GM12878 (cell line): ENCODE measurements around the gene ZNF771. TPM values are rescaled to one million over a fixed set of nuclear protein-coding genes. Genes with fewer than 3 reads are reported as not detected.

ENCODE experiments used
- ATF2 ChIP-seq: IDR thresholded peaks from 2 replicates; pipeline ENCODE4 v1.6.1; 2012; ENCODE audit warnings: low read length, inconsistent platforms
- BCL3 ChIP-seq: IDR thresholded peaks from 2 replicates; pipeline ENCODE4 v1.6.1; 2011; ENCODE audit warnings: borderline replicate concordance, low read depth, mild to moderate bottlenecking, moderate library complexity, low read length; ENCODE audit not compliant: insufficient read depth, poor library complexity, severe bottlenecking
- CREM ChIP-seq: IDR thresholded peaks from 2 replicates; pipeline ENCODE4 v1.6.1; 2014; ENCODE audit warnings: antibody characterized with exemption, low read depth
- DPF2 ChIP-seq: fragments of 450-650 bp; IDR thresholded peaks from 2 replicates; pipeline ENCODE4 v1.6.1; 2017; ENCODE audit warnings: mild to moderate bottlenecking
- E2F8 ChIP-seq: fragments of 450-650 bp; IDR thresholded peaks from 2 replicates; pipeline ENCODE4 v1.6.1; 2018; ENCODE audit warnings: mild to moderate bottlenecking, low read depth, moderate library complexity; ENCODE audit not compliant: partially characterized antibody
- E4F1 ChIP-seq: fragments of 450-650 bp; IDR thresholded peaks from 2 replicates; pipeline ENCODE4 v1.6.1; 2018; ENCODE audit warnings: borderline replicate concordance, mild to moderate bottlenecking; ENCODE audit not compliant: partially characterized antibody
- ESRRA ChIP-seq: IDR thresholded peaks from 2 replicates; pipeline ENCODE4 v1.6.1; 2012; ENCODE audit warnings: mild to moderate bottlenecking, low read length, improper control_type of control experiment
- HCFC1 ChIP-seq: fragments of 150-350 bp; IDR thresholded peaks from 2 replicates; pipeline ENCODE4 v1.6.1; 2014; ENCODE audit warnings: low read length
- JUND ChIP-seq: IDR thresholded peaks from 2 replicates; pipeline ENCODE4 v1.6.1; 2012; ENCODE audit warnings: low read depth, mild to moderate bottlenecking, low read length, improper control_type of control experiment, moderate library complexity
- REST ChIP-seq: IDR thresholded peaks from 2 replicates; pipeline ENCODE4 v1.6.1; 2012; ENCODE audit warnings: mild to moderate bottlenecking, low read depth, low read length
- SIX5 ChIP-seq: IDR thresholded peaks from 2 replicates; pipeline ENCODE4 v1.6.1; 2011; ENCODE audit warnings: mild to moderate bottlenecking, low read depth, low read length, moderate library complexity; ENCODE audit not compliant: severe bottlenecking
- STAT3 ChIP-seq: IDR thresholded peaks from 2 replicates; pipeline ENCODE4 v1.6.1; 2011; ENCODE audit warnings: low read depth, low read length, improper control_type of control experiment
- SUPT20H ChIP-seq: IDR thresholded peaks from 2 replicates; pipeline ENCODE4 v1.6.1; 2011; ENCODE audit warnings: low read depth, mild to moderate bottlenecking, low read length, moderate library complexity, borderline replicate concordance; ENCODE audit not compliant: control insufficient read depth
- SUZ12 ChIP-seq: fragments of 200-600 bp; sonication (generic); IDR thresholded peaks from one replicate; pipeline ENCODE4 v1.6.1; 2018; ENCODE audit warnings: antibody characterized with exemption, mild to moderate bottlenecking; ENCODE audit not compliant: unreplicated experiment
- TCF7 ChIP-seq: IDR thresholded peaks from 2 replicates; pipeline ENCODE4 v1.6.1; 2014; ENCODE audit warnings: antibody characterized with exemption, borderline replicate concordance
- YBX1 ChIP-seq: fragments of 450-650 bp; IDR thresholded peaks from 2 replicates; pipeline ENCODE4 v1.6.1; 2016; ENCODE audit warnings: antibody characterized with exemption
- ZNF622 ChIP-seq: fragments of 450-650 bp; IDR thresholded peaks from 2 replicates; pipeline ENCODE4 v1.6.1; 2017; ENCODE audit warnings: mild to moderate bottlenecking, inconsistent platforms
- polyA plus RNA-seq, 11 experiments: library from polyadenylated mRNA; depleted of rRNA in 4 of 11; unstranded in 6 of 11; stranded (reverse) in 5 of 11; fragments of >200 nt; fragmentation: Nextera tagmentation in 4 of 11; fragmentation: Illumina TruSeq in 1 of 11; extraction: Ambion mirVana in 4 of 11; extraction: Trizol in 1 of 11; gene quantifications; 1 replicate in 1 of 11; 2 replicates in 10 of 11; pipeline versions ENCODE4 v1.2.1 to v1.2.3, GENCODE V29; 2011 to 2016; ENCODE audit warnings: inconsistent platforms in 2 of 11, missing spikeins in 2 of 11, low read depth in 1 of 11
- total RNA-seq, 4 experiments: library from RNA; depleted of rRNA in 3 of 4; stranded (reverse); fragments of >200 nt in 3 of 4; fragmentation: Illumina TruSeq in 1 of 4; extraction: Trizol in 1 of 4; gene quantifications; 2 replicates each; pipeline versions ENCODE4 v1.2.1 to v1.2.3, GENCODE V29; 2013 to 2021

The ZNF771 gene
- total and polyA plus RNA-seq, 10 of the 15 experiments (the other 5 are each of a cell fraction or from before 2014, with no cell fraction given): 0.98 to 7.6 (median 3.7) TPM

GRCh38 chr16:30458561-30459394 is 51.4 kb downstream of the ZNF771 start (continued):
- no peak for TF ChIP-seq E4F1
- no peak for TF ChIP-seq ESRRA
- no peak for TF ChIP-seq STAT3
- TF ChIP-seq SIX5: peak; percentile 9
- peak; percentile 87 for TF ChIP-seq BCL3
- peak; percentile 51; the same call in 1 of the 2 replicates for TF ChIP-seq JUND
- TF ChIP-seq DPF2: peak; percentile 99
- peak; percentile 97 for TF ChIP-seq CREM
- TF ChIP-seq SUPT20H: no peak
- TF ChIP-seq SUZ12: no peak
- TF ChIP-seq ZNF622: no peak
- TF ChIP-seq HCFC1: no peak
- no peak for TF ChIP-seq E2F8
- no peak for TF ChIP-seq YBX1
- TF ChIP-seq REST: peak; percentile 27; the same call in 1 of the 2 replicates
- peak; percentile 91 for TF ChIP-seq ATF2
- no peak; the same call in 1 of the 2 replicates for TF ChIP-seq TCF7
